ENCODE results near the gene IFNL1. TPM values are rescaled to one million over a fixed set of nuclear protein-coding genes. Genes with fewer than 3 reads are reported as not detected.

IFNL1 gene
- total RNA-seq, 3 donors from 2014 or later, result not detected

DNA sequence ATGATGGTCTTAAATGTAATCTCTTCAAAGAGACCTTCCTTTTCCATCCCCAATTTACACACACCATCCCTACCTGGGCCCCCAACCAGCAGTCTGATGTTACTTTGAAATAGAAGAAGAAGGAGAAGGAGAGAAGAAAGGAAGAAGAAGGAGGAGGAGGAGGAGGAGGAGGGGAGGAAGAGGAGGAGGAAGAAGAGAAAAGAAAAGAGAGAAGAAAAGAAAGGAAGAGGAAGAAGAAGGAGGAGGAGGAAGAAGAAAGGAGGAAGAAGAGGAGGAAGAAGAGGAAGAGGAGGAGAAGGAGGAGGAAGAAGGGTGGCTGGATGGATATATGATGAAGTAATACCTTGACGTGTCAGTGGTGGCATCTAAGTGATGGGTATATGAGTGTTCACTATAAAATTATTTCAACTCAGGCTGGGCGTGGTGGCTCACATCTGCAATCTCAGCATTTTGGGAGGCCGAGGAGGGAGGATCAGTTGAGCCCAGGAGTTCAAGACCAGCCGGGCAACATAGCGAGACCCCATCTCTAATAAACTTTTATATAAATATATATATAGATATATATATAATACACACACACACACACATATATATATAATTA is 28.1 kb downstream of the IFNL1 start:
- H3K27me3 ChIP-seq, result no peaks in the 10 kb centered on the region
- H3K27ac ChIP-seq, result no peak overlapping the region
- no peak overlapping the region for H3K4me3 ChIP-seq
- H3K9me3 ChIP-seq, result no peaks in the 10 kb centered on the region
- H3K4me1 ChIP-seq, result no peaks in the 10 kb centered on the region
- H3K36me3 ChIP-seq, result no peaks in the 10 kb centered on the region
- intact Hi-C loops (cut with DNase I; ENCODE audit: low total_unique reads), result loop anchor here (10.0 kb wide), 1 partner anchor 200 kb away; the partner anchor contains the start of gene PAK4
- DNase-seq (ENCODE audit: low spot score in 2 of 2), result no peak
- no peak for TF ChIP-seq POLR2A (IDR thresholded peaks at IDR 0.05)
- TF ChIP-seq, protein P1, sequence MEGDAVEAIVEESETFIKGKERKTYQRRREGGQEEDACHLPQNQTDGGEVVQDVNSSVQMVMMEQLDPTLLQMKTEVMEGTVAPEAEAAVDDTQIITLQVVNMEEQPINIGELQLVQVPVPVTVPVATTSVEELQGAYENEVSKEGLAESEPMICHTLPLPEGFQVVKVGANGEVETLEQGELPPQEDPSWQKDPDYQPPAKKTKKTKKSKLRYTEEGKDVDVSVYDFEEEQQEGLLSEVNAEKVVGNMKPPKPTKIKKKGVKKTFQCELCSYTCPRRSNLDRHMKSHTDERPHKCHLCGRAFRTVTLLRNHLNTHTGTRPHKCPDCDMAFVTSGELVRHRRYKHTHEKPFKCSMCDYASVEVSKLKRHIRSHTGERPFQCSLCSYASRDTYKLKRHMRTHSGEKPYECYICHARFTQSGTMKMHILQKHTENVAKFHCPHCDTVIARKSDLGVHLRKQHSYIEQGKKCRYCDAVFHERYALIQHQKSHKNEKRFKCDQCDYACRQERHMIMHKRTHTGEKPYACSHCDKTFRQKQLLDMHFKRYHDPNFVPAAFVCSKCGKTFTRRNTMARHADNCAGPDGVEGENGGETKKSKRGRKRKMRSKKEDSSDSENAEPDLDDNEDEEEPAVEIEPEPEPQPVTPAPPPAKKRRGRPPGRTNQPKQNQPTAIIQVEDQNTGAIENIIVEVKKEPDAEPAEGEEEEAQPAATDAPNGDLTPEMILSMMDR (IDR thresholded peaks at IDR 0.05), result no peak
- TF ChIP-seq POLR2AphosphoS5 (IDR thresholded peaks at IDR 0.05), result no peak

DNA sequence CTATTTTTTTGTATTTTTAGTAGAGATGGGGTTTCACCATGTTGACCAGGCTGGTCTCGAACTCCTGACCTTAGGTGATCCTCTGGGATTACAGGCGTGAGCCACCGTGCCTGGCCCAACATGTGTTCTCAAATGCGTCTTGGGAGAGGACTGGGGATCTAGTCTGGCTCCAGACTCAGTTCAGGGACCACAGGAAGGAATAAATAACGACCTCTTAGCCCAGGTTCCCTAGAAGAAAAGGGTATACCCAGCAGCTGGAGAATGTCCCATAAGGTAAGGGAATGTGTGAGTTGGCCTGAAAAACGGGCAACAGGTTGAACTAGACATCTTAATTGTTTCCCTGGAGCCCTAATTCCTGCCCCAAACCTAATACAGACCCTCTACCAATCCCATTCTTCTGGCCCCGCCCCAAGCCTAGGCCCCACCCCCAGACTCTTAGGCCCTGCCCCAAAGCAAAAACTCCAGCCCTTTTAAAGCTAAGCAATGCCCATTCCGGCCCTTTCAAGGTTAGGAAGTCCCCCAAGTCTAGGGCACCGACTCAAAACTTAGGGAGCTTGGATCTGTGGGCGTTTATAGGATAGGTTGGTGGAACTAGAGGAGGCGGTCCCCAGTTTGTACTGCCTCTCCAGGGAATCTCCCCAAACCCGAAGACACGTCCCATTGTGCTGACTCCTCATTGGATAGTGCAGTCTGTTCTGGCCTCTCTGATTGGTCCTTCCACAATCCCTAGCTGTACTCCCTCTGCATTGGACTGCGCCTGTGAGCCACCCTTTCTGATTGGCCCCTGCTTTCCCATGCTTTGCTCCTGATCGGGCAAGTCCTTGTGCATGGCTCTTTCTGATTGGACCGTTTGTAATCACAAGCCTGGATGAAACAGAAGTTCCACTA is 29.8 kb downstream of the IFNL1 start:
- DNase-seq (ENCODE audit: low spot score in 2 of 2), result no peak
- Histone ChIP-seq H3K27ac (no peak overlapping the region), H3K36me3 (no peaks in the 10 kb centered on the region), H3K27me3 (no peaks in the 10 kb centered on the region), H3K4me1 (no peaks in the 10 kb centered on the region), H3K4me3 (no peak overlapping the region), H3K9me3 (no peaks in the 10 kb centered on the region)
- TF ChIP-seq POLR2A (IDR thresholded peaks at IDR 0.05) (no peak), POLR2AphosphoS5 (IDR thresholded peaks at IDR 0.05) (no peak)
- TF ChIP-seq, protein P1 (IDR thresholded peaks at IDR 0.05), result no peak
- intact Hi-C loops (cut with DNase I; ENCODE audit: low total_unique reads), result loop anchor here (10.0 kb wide), 1 partner anchor 201 kb away; the partner anchor contains the start of gene PAK4

DNA sequence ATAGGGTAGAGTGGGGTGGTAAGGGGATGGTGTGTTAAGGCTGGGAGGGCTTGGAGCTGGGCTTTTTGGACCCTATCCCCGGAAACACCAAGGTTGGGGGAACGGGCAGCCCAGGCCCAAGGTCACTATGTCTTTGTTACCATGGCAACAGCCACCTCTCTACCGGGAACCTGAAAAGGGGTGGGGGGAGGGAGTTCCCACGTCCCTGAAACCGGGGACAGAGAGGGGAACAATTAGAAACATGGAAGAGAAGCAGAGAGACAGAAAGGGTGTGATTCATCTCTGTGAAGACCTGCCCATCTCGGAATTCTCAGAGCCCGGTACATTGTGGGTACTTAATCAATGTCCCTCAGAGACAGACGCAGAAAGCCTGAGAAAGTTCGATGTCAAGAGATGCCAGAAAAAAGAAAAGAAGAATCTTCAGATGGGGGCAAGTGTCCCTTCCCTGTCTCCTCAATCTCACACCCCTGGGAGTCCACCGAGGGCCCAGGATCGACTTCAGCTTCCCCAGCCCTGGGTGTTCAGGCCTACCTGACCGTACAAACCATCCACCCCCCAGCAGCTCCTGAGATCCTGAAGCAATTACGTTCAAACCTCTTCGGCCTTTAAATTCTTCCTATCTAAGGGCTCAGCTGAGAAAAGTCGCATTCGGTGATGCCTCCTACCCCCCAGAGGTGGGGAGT is 31.3 kb downstream of the IFNL1 start:
- H3K27me3 ChIP-seq, result no peaks in the 10 kb centered on the region
- no peaks in the 10 kb centered on the region for H3K9me3 ChIP-seq
- intact Hi-C loops (cut with DNase I; ENCODE audit: low total_unique reads), result loop anchor here (10.0 kb wide), 1 partner anchor 203 kb away; the partner anchor contains the start of gene PAK4
- no peak overlapping the region for H3K27ac ChIP-seq
- DNase-seq (ENCODE audit: low spot score in 2 of 2), result no peak
- TF ChIP-seq, protein P1 (IDR thresholded peaks at IDR 0.05), result no peak
- TF ChIP-seq POLR2AphosphoS5 (IDR thresholded peaks at IDR 0.05) (no peak), POLR2A (IDR thresholded peaks at IDR 0.05) (no peak)
- no peaks in the 10 kb centered on the region for H3K36me3 ChIP-seq
- no peaks in the 10 kb centered on the region for H3K4me1 ChIP-seq
- H3K4me3 ChIP-seq, result no peak overlapping the region

DNA sequence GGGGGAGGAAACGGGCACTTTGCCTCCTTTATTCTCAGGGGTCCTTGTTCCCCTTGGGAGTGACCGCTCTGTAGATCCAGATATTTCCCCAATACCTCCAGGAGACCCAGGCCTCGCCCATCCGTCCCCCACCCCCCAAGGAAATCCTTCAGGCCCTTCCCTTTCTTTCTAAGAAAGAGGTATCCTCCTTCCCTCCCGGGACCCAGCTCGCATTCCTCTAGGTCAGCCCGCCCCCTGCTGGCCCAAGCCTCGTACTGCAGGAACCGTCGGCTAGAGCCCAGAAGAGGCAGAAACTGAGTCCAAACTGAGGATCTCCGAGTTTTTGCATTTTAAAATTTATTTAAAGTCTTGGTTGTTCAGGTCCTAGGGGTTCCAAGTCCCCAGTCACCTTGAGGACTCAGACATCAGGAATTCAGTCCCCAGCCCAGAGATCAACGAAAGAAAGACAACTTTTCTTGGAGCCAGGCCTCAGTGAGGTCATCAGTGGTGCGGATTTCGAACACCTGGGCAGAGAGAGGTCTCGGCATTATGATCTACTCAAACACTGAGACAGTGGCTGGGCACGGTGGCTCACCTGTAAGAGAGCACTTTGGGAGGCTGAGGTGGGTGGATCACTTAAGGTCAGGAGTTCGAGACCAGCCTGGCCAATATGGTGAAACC is 32.0 kb downstream of the IFNL1 start:
- intact Hi-C loops (cut with DNase I; ENCODE audit: low total_unique reads), result loop anchor here (10.0 kb wide), 1 partner anchor 203 kb away; the partner anchor contains the start of gene PAK4
- H3K4me1 ChIP-seq, result no peaks in the 10 kb centered on the region
- no peaks in the 10 kb centered on the region for H3K36me3 ChIP-seq
- H3K9me3 ChIP-seq, result no peaks in the 10 kb centered on the region
- H3K27ac ChIP-seq, result no peak overlapping the region
- no peak overlapping the region for H3K4me3 ChIP-seq
- DNase-seq (ENCODE audit: low spot score in 2 of 2), result peak; percentile 80 to 90
- no peak for TF ChIP-seq POLR2A (IDR thresholded peaks at IDR 0.05)
- TF ChIP-seq, protein P1 (IDR thresholded peaks at IDR 0.05), result peak; percentile 92 to 96 (median 95)
- peak in 1 of 3 donors; percentile 23 for TF ChIP-seq POLR2AphosphoS5 (IDR thresholded peaks at IDR 0.05)
- H3K27me3 ChIP-seq, result no peaks in the 10 kb centered on the region
